Keratinocyte (primary cell): ENCODE results near the gene COL25A1.

Experiments
- CTCF ChIP-seq, 3 experiments: IDR thresholded peaks in 1 of 3; conservative IDR thresholded peaks in 1 of 3; optimal IDR thresholded peaks in 1 of 3; 2 replicates in 2 of 3; 3 replicates in 1 of 3; pipeline versions ENCODE3 to v1.5.1; 2011; ENCODE audit warnings: low read length in 3 of 3, mild to moderate bottlenecking in 3 of 3, moderate library complexity in 2 of 3, control low read depth in 1 of 3, inconsistent platforms in 1 of 3; ENCODE audit not compliant: insufficient read depth in 2 of 3; ENCODE audit errors: extremely low read depth in 1 of 3
- EZH2 ChIP-seq: IDR thresholded peaks from one replicate; pipeline ENCODE4 v1.6.1; 2012; ENCODE audit warnings: inconsistent platforms, mild to moderate bottlenecking, low read length, moderate library complexity

- TF ChIP-seq CTCF (optimal IDR thresholded peaks at IDR 0.05 in 1 of 3, IDR thresholded peaks at IDR 0.05 in 1 of 3, conservative IDR thresholded peaks at IDR 0.05 in 1 of 3; ENCODE audit: extremely low read depth in 1 of 3, insufficient read depth in 2 of 3, low read length in 3 of 3), result no peak
- no peak for TF ChIP-seq EZH2
Measured at GRCh38 chr4:109162759-109163158, 139.7 kb downstream of the COL25A1 start.
